ENCODE measurements around the gene WDFY1.

WDFY1 gene

GRCh38 chr2:223900066-223900465, 45.1 kb downstream of the WDFY1 start:
- TF ChIP-seq RARB (CRISPR knock-in tag; IDR thresholded peaks at IDR 0.05) (no peak), OSR1 (CRISPR knock-in tag; IDR thresholded peaks at IDR 0.05) (no peak), ZNF8 (CRISPR knock-in tag; IDR thresholded peaks at IDR 0.05) (no peak), ISL1 (CRISPR knock-in tag; IDR thresholded peaks at IDR 0.05) (no peak), ARNTL (CRISPR knock-in tag; IDR thresholded peaks at IDR 0.05; ENCODE audit: borderline replicate concordance, low read depth) (no peak), SNAI2 (CRISPR knock-in tag; IDR thresholded peaks at IDR 0.05) (no peak), POU6F1 (CRISPR knock-in tag; IDR thresholded peaks at IDR 0.05; ENCODE audit: borderline replicate concordance, low read depth) (no peak), PPARA (CRISPR knock-in tag; IDR thresholded peaks at IDR 0.05; ENCODE audit: borderline replicate concordance) (no peak), ZFP3 (CRISPR knock-in tag; IDR thresholded peaks at IDR 0.05) (no peak), TOX (CRISPR knock-in tag; IDR thresholded peaks at IDR 0.05; ENCODE audit: borderline replicate concordance) (no peak), BACH2 (CRISPR knock-in tag; IDR thresholded peaks at IDR 0.05; ENCODE audit: borderline replicate concordance) (no peak), ESRRG (CRISPR knock-in tag; IDR thresholded peaks at IDR 0.05) (no peak), CSDC2 (CRISPR knock-in tag; IDR thresholded peaks at IDR 0.05) (no peak), ZC3H10 (CRISPR knock-in tag; IDR thresholded peaks at IDR 0.05) (no peak)
- no peak for ATAC-seq

GRCh38 chr2:223897669-223898330, 47.3 kb downstream of the WDFY1 start:
- TF ChIP-seq OSR1 (CRISPR knock-in tag; IDR thresholded peaks at IDR 0.05) (no peak), RARB (CRISPR knock-in tag; IDR thresholded peaks at IDR 0.05) (no peak), CSDC2 (CRISPR knock-in tag; IDR thresholded peaks at IDR 0.05) (no peak)
- no peak for ATAC-seq

GRCh38 chr2:223896833-223897311, 48.3 kb downstream of the WDFY1 start:
- TF ChIP-seq ESRRG (CRISPR knock-in tag; IDR thresholded peaks at IDR 0.05) (no peak), BACH2 (CRISPR knock-in tag; IDR thresholded peaks at IDR 0.05; ENCODE audit: borderline replicate concordance) (no peak), PATZ1 (CRISPR knock-in tag; IDR thresholded peaks at IDR 0.05; ENCODE audit: borderline replicate concordance) (no peak), ZFP30 (CRISPR knock-in tag; IDR thresholded peaks at IDR 0.05) (no peak), ISL1 (CRISPR knock-in tag; IDR thresholded peaks at IDR 0.05) (no peak), ZNF8 (CRISPR knock-in tag; IDR thresholded peaks at IDR 0.05) (no peak), PPARA (CRISPR knock-in tag; IDR thresholded peaks at IDR 0.05; ENCODE audit: borderline replicate concordance) (no peak), ZC3H10 (CRISPR knock-in tag; IDR thresholded peaks at IDR 0.05) (no peak)
- ATAC-seq: no peak

GRCh38 chr2:223894968-223895367, 50.2 kb downstream of the WDFY1 start:
- no peak for ATAC-seq
- no peak for TF ChIP-seq RARB (CRISPR knock-in tag; IDR thresholded peaks at IDR 0.05)
- TF ChIP-seq GLIS3 (CRISPR knock-in tag; IDR thresholded peaks at IDR 0.05): no peak
- TF ChIP-seq POU6F1 (CRISPR knock-in tag; IDR thresholded peaks at IDR 0.05; ENCODE audit: borderline replicate concordance, low read depth): no peak
- no peak for TF ChIP-seq OSR1 (CRISPR knock-in tag; IDR thresholded peaks at IDR 0.05)
- TF ChIP-seq TSHZ2 (CRISPR knock-in tag; IDR thresholded peaks at IDR 0.05): no peak
- no peak for TF ChIP-seq CSDC2 (CRISPR knock-in tag; IDR thresholded peaks at IDR 0.05)
- TF ChIP-seq CSRNP3 (CRISPR knock-in tag; IDR thresholded peaks at IDR 0.05): no peak

All from SK-N-SH treated with all-trans-retinoic acid at 6 μM for 48 hours (cell line).